NCI-H2107 treated with DMSO at 0.1 percent for 48 hours (cell line): ENCODE results near the gene EFNA3.

Experiments
- DNase-seq: peaks from one replicate; lab custom pipeline; 2025; ENCODE audit not compliant: unreplicated experiment; lab: John Stamatoyannopoulos, UW

Gene EFNA3

GRCh38 chr1:155083052-155083541, 4.5 kb downstream of the EFNA3 start:
- no peak for DNase-seq

GRCh38 chr1:155083865-155084721, 5.5 kb downstream of the EFNA3 start:
- DNase-seq = peak; percentile 73

GRCh38 chr1:155084722-155085503, 6.3 kb downstream of the EFNA3 start:
- peak; percentile 93 for DNase-seq

GRCh38 chr1:155085504-155086127, 7.0 kb downstream of the EFNA3 start:
- peak; percentile 4 for DNase-seq

GRCh38 chr1:155086128-155086741, 7.6 kb downstream of the EFNA3 start:
- peak; percentile 9 for DNase-seq

GRCh38 chr1:155086856-155087535, 8.4 kb downstream of the EFNA3 start:
- no peak for DNase-seq

- peak; percentile 36 for DNase-seq
Measured at GRCh38 chr1:155091071-155092051, 12.7 kb downstream of the EFNA3 start.

- no peak for DNase-seq
Measured at GRCh38 chr1:155092131-155092530, 13.5 kb downstream of the EFNA3 start.

GRCh38 chr1:155092641-155093040, 14.0 kb downstream of the EFNA3 start:
- no peak for DNase-seq

GRCh38 chr1:155093911-155094621, 15.4 kb downstream of the EFNA3 start:
- peak; percentile 65 for DNase-seq

- DNase-seq = no peak
Measured at GRCh38 chr1:155094622-155094948, 15.9 kb downstream of the EFNA3 start.

- no peak for DNase-seq
Measured at GRCh38 chr1:155099331-155099730, 20.7 kb downstream of the EFNA3 start.

- DNase-seq = no peak
Measured at GRCh38 chr1:155103325-155103724, 24.7 kb downstream of the EFNA3 start.

GRCh38 chr1:155104605-155105534, 26.2 kb downstream of the EFNA3 start:
- DNase-seq = no peak

- DNase-seq = no peak
Measured at GRCh38 chr1:155105604-155106011, 27.0 kb downstream of the EFNA3 start.

GRCh38 chr1:155106862-155107261, 28.2 kb downstream of the EFNA3 start:
- DNase-seq = no peak
